Body of pancreas (tissue), 4 donors: ENCODE results near the gene KRT25. TPM values are rescaled to one million over a fixed set of nuclear protein-coding genes. Genes with fewer than 3 reads are reported as not detected.

Source experiments
- ATAC-seq: fragments of 150-250 bp; one replicate; pipeline ENCODE4 v1.9.1; 2016
- DNase-seq, 4 donors: peaks; one replicate each; pipeline ENCODE4 v3.0.0-alpha.2; 2019
- H3K27ac ChIP-seq, 4 donors: fragments of 200-600 bp; sonication (generic); 1 replicate in 3 of 4; 2 replicates in 1 of 4; pipeline versions ENCODE4 v1.5.1 to v1.6.1; 2016 to 2019; ENCODE audit warnings: mild to moderate bottlenecking in 1 of 4, mixed read lengths in 1 of 4, moderate library complexity in 1 of 4
- H3K27me3 ChIP-seq, 2 donors: fragments of 200-600 bp; sonication (generic); one replicate each; pipeline ENCODE4 v1.6.0; 2016; ENCODE audit warnings: mild to moderate bottlenecking in 1 of 2
- H3K36me3 ChIP-seq, 2 donors: fragments of 200-600 bp; sonication (generic); replicated peaks in 1 of 2; 2 replicates each; pipeline ENCODE4 v1.5.1; 2016; ENCODE audit warnings: low read depth in 2 of 2; ENCODE audit not compliant: insufficient read depth in 1 of 2
- H3K4me1 ChIP-seq: fragments of 200-600 bp; sonication (generic); one replicate; pipeline ENCODE4 v1.6.0; 2016
- H3K4me3 ChIP-seq, 2 donors: fragments of 200-600 bp; sonication (generic); 1 replicate in 1 of 2; 2 replicates in 1 of 2; pipeline ENCODE4 v1.5.1; 2016 to 2019
- H3K9me3 ChIP-seq, 3 donors: fragments of 200-600 bp; sonication (generic); 1 replicate in 2 of 3; 2 replicates in 1 of 3; pipeline ENCODE4 v1.5.1; 2016
- CTCF ChIP-seq, 7 experiments: fragments of 450-650 bp in 4 of 7; fragments of 200-600 bp in 3 of 7; sonication (generic) in 3 of 7; IDR thresholded peaks; one replicate each; pipeline ENCODE4 v1.5.1; 2016 to 2019; ENCODE audit warnings: antibody characterized with exemption in 7 of 7
- POLR2A ChIP-seq, 3 donors: fragments of 450-650 bp; IDR thresholded peaks; one replicate each; pipeline ENCODE4 v1.6.1; 2016; ENCODE audit warnings: antibody characterized with exemption in 3 of 3, mild to moderate bottlenecking in 2 of 3
- WGBS, 2 donors: methylation state at CpG; one replicate each; pipeline ENCODE4 v1.1.5; 2017; 5-methylcytosine and 5-hydroxymethylcytosine counted together
- intact Hi-C: fragments of 100-400 bp; cut with DNase I; formaldehyde crosslinking; loops from one replicate; pipeline ENCODE4 v1.15.1; 2023
- total RNA-seq, 2 donors: library from RNA; depleted of rRNA; stranded (reverse); fragments of >200 nt; gene quantifications; one replicate each; pipeline ENCODE4 v1.1.0, GENCODE V29; 2016

Gene KRT25
- total RNA-seq, 2 donors from 2014 or later, result not detected

- Histone ChIP-seq H3K9me3 (no peaks in the 10 kb centered on the region), H3K27ac (peak overlapping the region in 2 of 4 donors; percentile 57 to 64), H3K4me1 (peaks cover 10% of the 10 kb centered on the region), H3K36me3 (no peaks in the 10 kb centered on the region), H3K27me3 (no peaks in the 10 kb centered on the region), H3K4me3 (no peak overlapping the region)
- ATAC-seq, result peak; percentile 69
- intact Hi-C loops, result no loop called here
- no peak for DNase-seq
- WGBS, 2 donors, result 29 to 33% methylated on average over 2 of the region's 2 CpGs
- TF ChIP-seq CTCF (IDR thresholded peaks at IDR 0.05) (no peak), POLR2A (IDR thresholded peaks at IDR 0.05) (no peak)
Measured at GRCh38 chr17:40720899-40721298, 34.2 kb downstream of the KRT25 start.

- Histone ChIP-seq H3K4me3 (no peak overlapping the region), H3K27me3 (no peaks in the 10 kb centered on the region), H3K4me1 (peaks cover 10% of the 10 kb centered on the region), H3K27ac (no peak overlapping the region), H3K9me3 (no peaks in the 10 kb centered on the region), H3K36me3 (no peaks in the 10 kb centered on the region)
- 58 to 70% methylated on average over 8 of the region's 8 CpGs for WGBS, 2 donors
- ATAC-seq (no peak), DNase-seq (no peak)
- intact Hi-C loops, result no loop called here
- no peak for TF ChIP-seq POLR2A (IDR thresholded peaks at IDR 0.05)
- TF ChIP-seq CTCF (IDR thresholded peaks at IDR 0.05), result no peak
Measured at GRCh38 chr17:40718930-40719329, 36.2 kb downstream of the KRT25 start.

GRCh38 chr17:40717776-40718175, 37.4 kb downstream of the KRT25 start:
- no peaks in the 10 kb centered on the region for H3K36me3 ChIP-seq
- WGBS, 2 donors, result 31 to 55% methylated on average over 3 of the region's 3 CpGs
- ATAC-seq (no peak), DNase-seq (no peak)
- H3K9me3 ChIP-seq, result no peaks in the 10 kb centered on the region
- TF ChIP-seq CTCF (IDR thresholded peaks at IDR 0.05) (no peak), POLR2A (IDR thresholded peaks at IDR 0.05) (no peak)
- H3K4me3 ChIP-seq, result no peak overlapping the region
- no peak overlapping the region for H3K27ac ChIP-seq
- peaks cover 10% of the 10 kb centered on the region for H3K4me1 ChIP-seq
- intact Hi-C loops, result no loop called here
- no peaks in the 10 kb centered on the region for H3K27me3 ChIP-seq

- H3K27me3 ChIP-seq, result no peaks in the 10 kb centered on the region
- no peak overlapping the region for H3K27ac ChIP-seq
- WGBS, 2 donors, result 64 to 76% methylated on average over 6 of the region's 6 CpGs
- no peaks in the 10 kb centered on the region for H3K36me3 ChIP-seq
- ATAC-seq (no peak), DNase-seq (no peak)
- H3K9me3 ChIP-seq, result no peaks in the 10 kb centered on the region
- intact Hi-C loops, result no loop called here
- H3K4me3 ChIP-seq, result no peak overlapping the region
- TF ChIP-seq POLR2A (IDR thresholded peaks at IDR 0.05) (no peak), CTCF (IDR thresholded peaks at IDR 0.05) (no peak)
- no peaks in the 10 kb centered on the region for H3K4me1 ChIP-seq
Measured at GRCh38 chr17:40714473-40714872, 40.7 kb downstream of the KRT25 start.

- intact Hi-C loops, result no loop called here
- DNase-seq, result peak in 2 of 4 donors; percentile 17 to 31
- TF ChIP-seq POLR2A (IDR thresholded peaks at IDR 0.05), result no peak
- TF ChIP-seq CTCF (IDR thresholded peaks at IDR 0.05), result no peak
- Histone ChIP-seq H3K4me1 (no peaks in the 10 kb centered on the region), H3K27ac (no peak overlapping the region), H3K9me3 (no peaks in the 10 kb centered on the region), H3K27me3 (no peaks in the 10 kb centered on the region), H3K4me3 (no peak overlapping the region), H3K36me3 (no peaks in the 10 kb centered on the region)
- 56 to 60% methylated on average over 7 of the region's 7 CpGs for WGBS, 2 donors
- peak; percentile 68 for ATAC-seq
Measured at GRCh38 chr17:40707745-40708144, 47.4 kb downstream of the KRT25 start.
